DOHH2 (cell line): ENCODE data around the gene ASB7.

Experiments used
- H3F3A ChIP-seq: fragments of 200-600 bp; sonication (generic), shearing (Covaris generic); 2 replicates; pipeline ENCODE4 v1.6.0; 2016; ENCODE audit warnings: antibody characterized with exemption, mild to moderate bottlenecking; ENCODE audit not compliant: control insufficient read depth, insufficient read depth
- H3K27ac ChIP-seq: fragments of 200-600 bp; sonication (generic); 2 replicates; pipeline ENCODE4 v1.5.1; 2014; ENCODE audit warnings: low read depth, mild to moderate bottlenecking, low read length, moderate library complexity
- H3K27me3 ChIP-seq: fragments of 200-600 bp; sonication (generic); 2 replicates; pipeline ENCODE4 v1.6.1; 2014; ENCODE audit warnings: mild to moderate bottlenecking, low read length, mixed read lengths; ENCODE audit not compliant: control insufficient read depth
- H3K36me3 ChIP-seq: fragments of 200-600 bp; sonication (generic); 2 replicates; pipeline ENCODE4 v1.6.1; 2014; ENCODE audit warnings: mild to moderate bottlenecking, low read length, moderate library complexity, mixed read lengths; ENCODE audit not compliant: control insufficient read depth
- H3K4me1 ChIP-seq: fragments of 200-600 bp; sonication (generic); 2 replicates; pipeline ENCODE4 v1.6.1; 2014; ENCODE audit warnings: mild to moderate bottlenecking, low read length, mixed read lengths; ENCODE audit not compliant: control insufficient read depth
- H3K4me2 ChIP-seq: fragments of 200-600 bp; sonication (generic); 2 replicates; pipeline ENCODE4 v1.6.0; 2014; ENCODE audit warnings: mild to moderate bottlenecking, low read length, moderate library complexity
- H3K4me3 ChIP-seq: fragments of 200-600 bp; sonication (generic); 2 replicates; pipeline ENCODE4 v1.5.1; 2014; ENCODE audit warnings: mild to moderate bottlenecking, low read length, mixed read lengths
- H3K79me2 ChIP-seq: fragments of 200-600 bp; sonication (generic); 2 replicates; pipeline ENCODE4 v1.6.1; 2014; ENCODE audit warnings: mild to moderate bottlenecking, low read length, mixed read lengths; ENCODE audit not compliant: control insufficient read depth
- H3K9me2 ChIP-seq: fragments of 200-600 bp; sonication (generic); replicated peaks from 2 replicates; pipeline ENCODE4 v1.6.1; 2014; ENCODE audit warnings: mild to moderate bottlenecking, low read length, mixed read lengths; ENCODE audit not compliant: control insufficient read depth
- H3K9me3 ChIP-seq: fragments of 200-600 bp; sonication (generic); 2 replicates; pipeline ENCODE4 v1.6.1; 2014; ENCODE audit warnings: antibody characterized with exemption, low read length, mixed read lengths; ENCODE audit not compliant: control insufficient read depth, insufficient read depth
- H4K20me1 ChIP-seq: fragments of 200-600 bp; sonication (generic); 2 replicates; pipeline ENCODE4 v1.6.0; 2014; ENCODE audit warnings: low read depth, mild to moderate bottlenecking, antibody characterized with exemption, low read length, moderate library complexity; ENCODE audit not compliant: control insufficient read depth, insufficient read depth
- EZH2phosphoT487 ChIP-seq: fragments of 200-600 bp; sonication (generic); IDR thresholded peaks from 2 replicates; pipeline ENCODE4 v1.6.1; 2017; ENCODE audit warnings: borderline replicate concordance, mild to moderate bottlenecking, antibody characterized with exemption, low read length, moderate library complexity, mixed read lengths
- TF ChIP-seq, protein P1 (sequence below): fragments of 200-600 bp; sonication (generic); IDR thresholded peaks from one replicate; pipeline ENCODE4 v1.5.1; 2014; ENCODE audit warnings: antibody characterized with exemption, mild to moderate bottlenecking, low read depth, low read length; ENCODE audit not compliant: poor library complexity, severe bottlenecking

Gene ASB7

DNA sequence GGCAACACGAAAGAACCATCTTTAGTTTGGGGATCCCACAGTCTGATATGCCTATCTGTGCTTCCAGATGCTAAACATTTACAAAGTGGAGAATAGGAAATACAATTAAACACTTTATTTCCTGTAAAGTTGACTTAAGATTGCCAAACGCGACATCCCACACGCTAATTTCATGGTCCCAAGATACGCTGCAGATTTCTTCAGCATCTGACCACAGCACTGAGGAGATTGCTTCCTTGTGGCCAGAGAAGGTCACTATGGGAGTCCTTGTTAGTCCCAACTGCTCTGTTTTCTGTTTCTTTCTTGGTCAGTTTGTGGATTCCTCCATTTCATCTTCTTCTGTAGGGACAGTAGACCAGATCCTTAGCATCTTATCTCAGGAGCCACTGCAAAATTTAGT is 43.3 kb downstream of the ASB7 start:
- Histone ChIP-seq H4K20me1 (peaks cover 5% of the 10 kb centered on the region; the same call in 1 of the 2 replicates), H3K9me2 (no peaks in the 10 kb centered on the region), H3K4me3 (no peak overlapping the region), H3K27ac (no peak overlapping the region), H3F3A (no peaks in the 10 kb centered on the region), H3K79me2 (peaks cover 18% of the 10 kb centered on the region), H3K27me3 (no peaks in the 10 kb centered on the region), H3K4me1 (no peaks in the 10 kb centered on the region), H3K9me3 (no peaks in the 10 kb centered on the region), H3K36me3 (no peaks in the 10 kb centered on the region), H3K4me2 (no peak overlapping the region)
- TF ChIP-seq, protein P1, sequence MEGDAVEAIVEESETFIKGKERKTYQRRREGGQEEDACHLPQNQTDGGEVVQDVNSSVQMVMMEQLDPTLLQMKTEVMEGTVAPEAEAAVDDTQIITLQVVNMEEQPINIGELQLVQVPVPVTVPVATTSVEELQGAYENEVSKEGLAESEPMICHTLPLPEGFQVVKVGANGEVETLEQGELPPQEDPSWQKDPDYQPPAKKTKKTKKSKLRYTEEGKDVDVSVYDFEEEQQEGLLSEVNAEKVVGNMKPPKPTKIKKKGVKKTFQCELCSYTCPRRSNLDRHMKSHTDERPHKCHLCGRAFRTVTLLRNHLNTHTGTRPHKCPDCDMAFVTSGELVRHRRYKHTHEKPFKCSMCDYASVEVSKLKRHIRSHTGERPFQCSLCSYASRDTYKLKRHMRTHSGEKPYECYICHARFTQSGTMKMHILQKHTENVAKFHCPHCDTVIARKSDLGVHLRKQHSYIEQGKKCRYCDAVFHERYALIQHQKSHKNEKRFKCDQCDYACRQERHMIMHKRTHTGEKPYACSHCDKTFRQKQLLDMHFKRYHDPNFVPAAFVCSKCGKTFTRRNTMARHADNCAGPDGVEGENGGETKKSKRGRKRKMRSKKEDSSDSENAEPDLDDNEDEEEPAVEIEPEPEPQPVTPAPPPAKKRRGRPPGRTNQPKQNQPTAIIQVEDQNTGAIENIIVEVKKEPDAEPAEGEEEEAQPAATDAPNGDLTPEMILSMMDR, result no peak
- no peak for TF ChIP-seq EZH2phosphoT487

GRCh38 chr15:100648951-100649350 is 46.6 kb downstream of the ASB7 start:
- Histone ChIP-seq H4K20me1 (peaks cover 2% of the 10 kb centered on the region; the same call in 1 of the 2 replicates), H3F3A (no peaks in the 10 kb centered on the region), H3K9me3 (no peaks in the 10 kb centered on the region), H3K79me2 (no peaks in the 10 kb centered on the region), H3K27me3 (no peaks in the 10 kb centered on the region), H3K9me2 (no peaks in the 10 kb centered on the region), H3K36me3 (no peaks in the 10 kb centered on the region), H3K4me3 (no peak overlapping the region), H3K27ac (no peak overlapping the region), H3K4me2 (no peak overlapping the region), H3K4me1 (no peaks in the 10 kb centered on the region)
- TF ChIP-seq, protein P1, result no peak
- TF ChIP-seq EZH2phosphoT487, result no peak

- no peaks in the 10 kb centered on the region for H3K36me3 ChIP-seq
- no peaks in the 10 kb centered on the region for H3K9me2 ChIP-seq
- no peaks in the 10 kb centered on the region for H3K9me3 ChIP-seq
- no peaks in the 10 kb centered on the region for H3K79me2 ChIP-seq
- no peaks in the 10 kb centered on the region for H3K27me3 ChIP-seq
- no peak overlapping the region for H3K4me3 ChIP-seq
- H3K27ac ChIP-seq, result no peak overlapping the region
- TF ChIP-seq, protein P1, result peak; percentile 30
- TF ChIP-seq EZH2phosphoT487, result no peak
- no peaks in the 10 kb centered on the region for H3F3A ChIP-seq
- H4K20me1 ChIP-seq, result peaks cover 2% of the 10 kb centered on the region; the same call in 1 of the 2 replicates
- H3K4me2 ChIP-seq, result no peak overlapping the region
- H3K4me1 ChIP-seq, result no peaks in the 10 kb centered on the region
Measured at GRCh38 chr15:100650685-100651084, 48.3 kb downstream of the ASB7 start.

- Histone ChIP-seq H3K27ac (no peak overlapping the region), H3F3A (no peaks in the 10 kb centered on the region), H3K27me3 (no peaks in the 10 kb centered on the region), H3K79me2 (no peaks in the 10 kb centered on the region), H3K36me3 (no peaks in the 10 kb centered on the region), H3K4me2 (no peak overlapping the region), H3K4me1 (no peaks in the 10 kb centered on the region), H3K9me3 (no peaks in the 10 kb centered on the region), H3K9me2 (no peaks in the 10 kb centered on the region), H4K20me1 (peaks cover 2% of the 10 kb centered on the region; the same call in 1 of the 2 replicates), H3K4me3 (no peak overlapping the region)
- no peak for TF ChIP-seq EZH2phosphoT487
- TF ChIP-seq, protein P1, result no peak
Measured at GRCh38 chr15:100651253-100651652, 48.9 kb downstream of the ASB7 start.
